Measurements from ENCODE around the gene CTH.
"Not testable (repeated sequence)": the region's sequence is repeated elsewhere in the genome, so short reads cannot be mapped to it uniquely, and the experiment has no call there.

CTH gene

DNA sequence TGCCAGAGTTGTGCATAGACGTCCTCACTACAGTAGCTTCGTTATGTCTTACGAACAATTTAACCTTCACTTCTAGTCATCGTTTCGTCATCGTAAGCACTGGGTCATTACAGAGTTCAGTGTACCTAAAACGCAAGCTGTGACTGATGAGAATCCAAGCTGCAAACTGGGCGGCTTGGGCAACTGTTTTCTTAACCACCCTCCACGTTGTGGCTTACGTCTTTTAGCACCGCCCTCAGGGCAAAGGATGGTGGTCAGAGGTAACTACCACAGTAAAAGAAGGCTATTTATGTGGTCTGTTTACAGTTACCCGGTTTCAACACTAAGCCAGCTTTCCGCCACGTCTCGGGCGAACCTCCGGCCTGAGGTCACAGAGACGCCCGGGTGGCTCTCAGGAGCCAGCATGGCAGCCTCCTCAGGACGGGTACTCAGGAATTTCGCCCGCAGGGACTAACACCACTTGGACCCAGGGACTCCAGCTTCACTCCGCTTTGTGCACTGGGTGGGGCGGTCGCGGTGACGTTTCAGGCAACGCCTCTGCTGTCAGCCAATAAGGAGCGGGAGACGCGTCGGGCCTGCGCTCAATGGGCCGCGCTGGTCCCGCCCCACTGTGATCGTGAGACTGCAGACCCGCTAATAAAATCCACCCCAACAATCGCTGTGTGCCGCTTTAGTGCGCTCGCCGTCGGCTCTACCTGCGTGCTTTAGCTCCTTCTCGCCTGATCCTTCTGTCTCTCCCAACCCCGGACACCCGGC is at the start of gene CTH:
Gene CTH, plus strand, starts transcription at position 665 of the 756 bp plus-strand sequence. CDS start 148 bp downstream, outside the sequence.
- peak; percentile 88 for DNase-seq

DNA sequence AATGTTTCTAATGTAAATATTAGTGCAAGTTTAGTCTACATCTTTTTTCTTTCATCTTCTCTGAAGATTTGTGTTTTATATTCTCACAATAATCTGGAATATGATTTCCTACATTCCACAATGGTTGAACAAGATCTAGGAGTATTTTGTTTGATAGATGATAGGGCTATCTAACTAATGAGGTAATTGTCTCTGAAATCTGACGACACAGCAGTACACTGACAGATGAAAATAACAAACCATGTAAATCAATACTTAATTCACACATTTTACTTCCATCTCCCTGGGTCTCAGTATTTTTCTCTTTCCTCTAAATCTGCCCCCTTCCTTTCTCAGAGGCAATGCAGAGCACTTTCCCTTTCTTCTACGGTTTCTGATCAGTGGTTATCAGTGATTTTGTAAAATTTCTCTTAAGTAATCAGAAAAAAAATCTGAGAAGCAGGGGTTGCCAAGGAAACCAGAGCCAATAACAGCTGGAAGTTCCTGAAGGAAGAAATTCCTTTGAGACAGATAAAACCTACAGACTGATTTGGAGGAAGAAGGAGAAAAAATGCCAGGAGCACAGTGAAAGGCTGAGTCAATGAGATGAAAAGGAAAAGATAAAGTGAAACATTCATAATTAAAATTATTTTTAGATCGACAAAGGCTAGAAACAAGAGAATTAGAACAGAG is 49.2 kb upstream of the CTH start:
- no peak for DNase-seq

DNA sequence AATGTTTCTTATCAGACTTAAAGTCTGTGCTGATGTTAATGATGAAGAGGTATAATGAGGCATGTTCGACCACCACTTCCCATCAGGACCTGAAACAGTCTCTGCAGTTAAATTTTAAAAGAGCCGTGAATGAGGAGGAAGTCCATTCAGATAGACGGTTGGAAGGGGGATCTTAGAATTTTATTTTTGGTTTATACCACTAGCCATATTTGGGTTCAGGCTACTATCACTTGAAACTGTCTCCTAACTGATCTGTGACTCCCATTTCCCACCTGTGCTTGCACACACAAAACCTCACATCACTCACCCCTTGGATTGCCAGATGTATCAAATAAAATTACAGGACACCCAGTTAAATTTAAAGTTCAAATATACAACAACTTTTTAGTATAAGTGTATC is 46.6 kb upstream of the CTH start:
- no peak for DNase-seq

DNA sequence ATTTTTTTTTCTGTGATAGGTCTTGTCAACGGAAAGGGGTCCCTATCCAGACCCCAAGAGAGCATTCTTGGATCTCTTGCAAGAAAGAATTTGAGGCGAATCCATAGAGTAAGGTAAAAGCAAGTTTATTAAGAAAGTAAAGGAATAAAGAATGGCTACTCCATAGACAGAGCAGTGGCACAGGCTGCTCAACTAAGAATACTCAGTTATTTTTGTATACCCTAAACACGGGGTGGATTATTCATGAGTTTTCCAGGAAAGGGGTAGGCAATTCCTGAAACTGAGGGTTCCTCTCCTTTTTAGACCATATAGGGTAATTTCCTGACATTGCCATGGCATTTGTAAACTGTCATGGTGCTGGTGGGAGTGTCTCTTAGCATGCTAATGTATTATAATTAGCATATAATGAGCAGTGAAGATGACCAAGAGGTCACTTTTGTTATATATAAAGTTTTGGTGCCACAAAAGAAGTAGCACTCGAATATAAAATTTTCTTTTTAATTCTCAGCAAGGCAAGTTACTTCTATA is 44.6 kb upstream of the CTH start:
- DNase-seq, result not testable (repeated sequence)

DNA sequence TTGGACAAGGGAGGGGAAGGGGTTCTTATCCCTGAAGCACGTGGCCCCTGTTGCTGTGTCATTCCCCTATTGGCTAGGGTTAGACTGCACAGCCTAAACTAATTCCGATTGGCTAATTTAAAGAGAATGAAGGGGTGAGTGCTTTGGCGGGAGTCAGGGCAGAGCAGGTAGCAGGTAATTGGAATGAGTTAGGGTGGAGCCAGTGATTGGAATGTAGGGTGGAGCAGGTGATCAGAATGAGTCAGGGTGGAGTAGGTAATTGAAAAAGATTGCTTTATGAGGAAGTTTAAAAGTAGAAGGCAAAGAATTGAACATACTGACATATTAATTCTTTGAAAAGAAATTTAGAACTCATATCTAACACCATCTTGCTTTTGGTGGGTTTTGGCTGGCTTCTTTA is 44.1 kb upstream of the CTH start:
- DNase-seq, result not testable (repeated sequence)

DNA sequence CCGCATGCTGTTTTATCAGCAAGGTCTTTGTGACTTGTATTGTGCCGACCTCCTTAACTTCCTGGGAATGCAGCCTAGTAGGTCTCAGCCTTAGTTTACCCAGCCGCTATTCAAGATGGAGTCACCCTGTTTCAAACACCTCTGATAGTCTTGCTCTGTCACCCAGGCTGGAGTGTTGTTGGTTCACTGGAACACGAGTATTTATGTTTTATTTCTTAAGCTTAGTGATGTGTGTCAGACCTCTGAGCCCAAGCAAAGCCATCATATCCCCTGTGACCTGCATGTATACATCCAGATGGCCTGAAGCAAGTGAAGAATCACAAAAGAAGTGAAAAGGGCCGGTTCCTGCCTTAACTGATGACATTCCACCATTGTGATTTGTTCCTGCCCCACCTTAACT is 43.7 kb upstream of the CTH start:
- not testable (repeated sequence) for DNase-seq

DNA sequence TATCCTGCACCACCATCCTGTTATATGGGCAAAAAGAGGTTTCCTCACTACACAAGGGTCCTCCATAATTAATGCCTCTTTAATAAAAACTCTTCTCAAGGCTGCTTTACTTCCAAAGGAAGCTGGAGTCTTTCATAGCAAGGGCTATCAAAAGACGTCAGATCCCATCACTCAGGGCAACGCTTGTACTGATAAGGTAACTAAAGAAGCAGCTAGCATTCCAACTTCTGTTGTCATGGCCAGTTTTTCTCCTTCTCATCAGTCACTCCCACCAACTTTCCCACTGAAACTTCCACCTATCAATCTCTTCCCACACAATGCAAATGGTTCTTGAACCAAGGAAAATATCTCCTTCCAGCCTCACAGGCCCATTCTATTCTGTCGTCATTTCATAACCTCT is 39.5 kb upstream of the CTH start:
- DNase-seq, result not testable (repeated sequence)

DNA sequence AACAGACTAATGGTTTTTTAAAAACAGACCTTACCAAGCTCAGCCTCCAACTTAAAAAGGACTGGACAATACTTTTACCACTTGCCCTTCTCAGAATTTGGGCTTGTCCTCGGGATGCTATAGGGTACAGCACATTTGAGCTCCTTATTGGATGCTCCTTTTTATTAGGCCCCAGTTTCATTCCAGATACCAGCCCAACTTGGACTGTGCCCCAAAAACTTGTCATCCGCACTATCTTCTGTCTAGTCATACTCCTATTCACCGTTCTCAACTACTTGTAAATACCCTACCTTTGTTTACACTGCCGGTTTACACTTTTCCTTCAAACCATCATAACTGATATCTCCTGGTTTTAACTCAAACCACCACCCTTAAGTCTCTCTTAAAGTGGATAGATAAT is 38.6 kb upstream of the CTH start:
- DNase-seq, result no peak

DNA sequence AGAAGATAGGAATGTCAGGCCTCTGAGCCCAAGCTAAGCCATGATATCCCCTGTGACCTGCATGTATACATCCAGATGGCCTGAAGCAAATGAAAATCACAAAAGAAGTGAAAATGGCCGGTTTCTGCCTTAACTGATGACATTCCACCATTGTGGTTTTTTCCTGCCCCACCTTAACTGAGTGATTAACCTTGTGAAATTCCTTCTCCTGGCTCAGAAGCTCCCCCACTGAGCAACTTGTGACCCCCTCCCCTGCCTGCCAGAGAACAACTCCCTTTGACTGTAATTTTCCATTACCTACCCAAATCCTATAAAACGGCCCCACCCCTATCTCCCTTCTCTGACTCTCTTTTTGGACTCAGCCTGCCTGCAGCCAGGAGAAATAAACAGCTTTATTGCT is 37.5 kb upstream of the CTH start:
- DNase-seq, result not testable (repeated sequence)

DNA sequence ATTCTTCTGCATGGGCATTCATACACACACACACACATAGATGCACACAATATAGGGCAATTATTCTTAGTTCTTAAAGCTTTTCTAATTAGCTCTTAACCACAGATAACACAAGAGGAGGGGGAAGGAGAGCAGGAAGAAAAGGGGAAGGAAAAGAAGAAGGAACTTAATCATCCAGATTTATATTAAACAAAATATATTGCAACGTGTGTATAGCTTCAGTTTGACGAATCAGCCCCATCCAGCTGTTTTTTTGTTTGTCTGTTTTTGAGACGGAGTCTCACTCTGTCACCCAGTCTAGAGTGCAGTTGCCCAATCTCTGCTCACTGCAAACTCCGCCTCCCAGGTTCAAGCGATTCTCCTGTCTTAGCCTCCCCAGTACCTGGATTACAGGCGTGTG is 34.9 kb upstream of the CTH start:
- no peak for DNase-seq

DNA sequence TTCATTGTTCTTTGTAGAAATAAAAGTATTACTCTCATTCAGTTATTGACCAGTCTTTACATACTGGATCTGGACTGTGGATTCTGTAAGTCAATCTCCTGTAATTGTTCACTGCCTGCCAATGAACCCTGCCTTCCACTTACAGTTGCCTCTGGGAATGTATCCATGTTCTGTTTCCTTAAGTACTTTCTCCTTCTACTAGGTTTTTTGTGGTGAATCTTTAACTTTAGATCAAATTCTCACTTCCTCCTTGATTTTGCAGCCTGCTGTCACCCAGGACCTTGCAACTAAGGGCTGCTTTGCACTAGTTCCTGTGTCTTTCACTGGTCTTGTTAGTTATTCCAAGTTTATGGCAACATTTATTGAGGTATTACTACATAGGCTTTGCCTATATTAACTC is 28.4 kb upstream of the CTH start:
- DNase-seq, result no peak

DNA sequence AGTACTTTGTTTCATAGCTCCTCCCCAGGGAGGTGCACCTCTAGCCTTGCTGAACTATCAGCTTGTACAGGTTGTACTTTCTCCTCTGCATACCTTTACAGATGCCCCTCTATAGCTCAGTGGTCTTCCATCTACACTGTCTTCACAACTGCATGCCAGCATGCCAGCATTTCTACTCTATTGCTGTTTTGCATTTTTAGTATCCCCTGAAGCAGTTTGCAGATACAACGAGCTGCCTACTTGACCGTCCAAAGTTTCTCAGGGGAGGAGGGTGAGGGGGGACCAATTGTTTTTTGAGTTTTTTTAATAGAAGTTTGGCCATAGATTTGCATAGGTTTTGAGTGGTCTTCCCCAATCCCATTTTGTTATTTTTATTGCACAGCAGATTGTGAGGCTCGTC is 27.6 kb upstream of the CTH start:
- DNase-seq, result no peak

DNA sequence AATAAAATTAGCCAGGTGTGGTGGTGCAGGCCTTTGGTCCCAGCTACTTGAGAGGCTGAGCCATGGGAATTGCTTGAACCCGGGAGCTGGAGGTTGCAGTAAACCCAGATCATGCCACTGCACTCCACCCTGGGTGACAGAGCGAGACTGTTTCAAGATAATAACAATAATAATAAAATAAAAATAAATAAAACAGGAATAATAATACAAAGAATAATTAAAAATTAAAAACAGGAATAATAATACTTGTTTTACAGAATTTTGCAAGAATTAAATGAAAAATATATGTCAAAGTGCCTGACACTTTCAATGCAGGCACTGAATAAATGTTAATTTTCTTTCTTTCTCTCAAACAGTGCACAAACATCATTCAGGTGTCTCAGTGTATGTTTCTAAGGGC is 26.5 kb upstream of the CTH start:
- no peak for DNase-seq

DNA sequence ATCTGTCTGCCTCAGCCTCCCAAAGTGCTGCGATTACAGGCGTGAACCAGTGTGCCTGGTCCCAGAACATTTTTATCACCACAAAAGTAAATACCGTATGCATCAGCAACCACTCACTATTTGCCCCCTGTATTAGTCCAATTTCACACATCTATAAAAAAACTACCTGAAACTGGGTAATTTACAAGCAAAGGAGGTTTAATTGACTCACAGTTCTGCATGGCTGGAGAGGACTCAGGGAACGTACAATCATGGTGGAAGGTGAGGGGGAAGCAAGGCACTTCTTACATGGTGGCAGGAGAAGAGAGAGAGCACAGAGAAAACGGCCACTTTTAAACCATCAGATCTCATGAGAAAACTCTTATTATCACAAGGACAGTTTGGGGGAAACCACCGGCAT is 25.6 kb upstream of the CTH start:
- DNase-seq, result no peak

DNA sequence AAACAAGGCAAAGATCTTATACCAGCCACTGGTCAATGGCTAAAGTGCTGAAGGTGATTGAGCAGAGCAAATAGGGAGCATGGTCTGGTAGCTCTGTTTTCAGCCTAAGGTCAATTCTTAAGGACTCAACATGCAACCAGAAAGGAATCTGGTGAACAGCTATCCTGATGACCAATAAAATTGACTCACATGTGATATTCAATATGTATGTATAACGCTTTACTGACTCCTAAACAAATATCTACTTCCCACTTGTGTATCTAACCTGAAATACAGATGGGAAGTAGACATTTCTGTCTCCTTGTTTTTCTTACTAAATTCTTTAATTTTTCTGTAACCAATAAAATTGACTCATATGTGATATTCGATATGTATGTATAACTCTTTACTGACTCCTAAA is 24.9 kb upstream of the CTH start:
- no peak for DNase-seq

DNA sequence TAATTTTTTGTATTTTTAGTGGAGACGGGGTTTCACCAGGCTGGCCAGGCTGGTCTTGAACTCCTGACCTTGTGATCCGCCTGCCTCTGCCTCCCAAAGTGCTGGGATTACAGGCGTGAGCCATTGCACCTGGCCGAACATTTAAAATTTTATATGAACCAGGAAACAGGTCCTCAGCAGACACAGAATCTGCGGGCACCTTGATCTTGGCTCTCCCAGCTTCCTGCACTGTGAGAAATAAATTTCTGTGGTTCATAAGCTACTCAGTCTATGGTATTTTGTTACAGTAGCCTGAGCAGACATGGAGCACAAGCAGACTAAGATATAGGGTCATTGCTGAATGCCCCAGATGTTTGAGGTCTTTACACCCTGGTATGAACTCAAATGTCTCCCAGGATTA is 23.6 kb upstream of the CTH start:
- no peak for DNase-seq

DNA sequence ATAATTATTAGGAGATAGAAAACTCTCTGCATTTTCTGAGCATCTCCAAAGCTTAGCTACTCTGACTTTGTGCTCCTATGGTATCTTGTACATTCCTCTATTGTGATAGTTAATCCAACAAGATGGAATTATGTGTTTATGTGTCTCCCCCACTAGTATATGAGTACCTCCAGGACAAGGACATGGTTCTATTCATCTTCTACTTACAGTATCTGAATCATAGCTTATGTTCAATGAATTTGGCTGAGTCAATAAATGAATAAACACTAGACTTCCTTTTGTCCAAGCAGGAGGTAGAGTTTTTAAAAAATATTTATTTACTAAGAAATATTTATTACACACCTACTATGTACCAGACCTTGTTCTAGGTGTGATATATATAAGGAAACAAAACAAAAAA is 18.4 kb upstream of the CTH start:
- DNase-seq, result no peak

DNA sequence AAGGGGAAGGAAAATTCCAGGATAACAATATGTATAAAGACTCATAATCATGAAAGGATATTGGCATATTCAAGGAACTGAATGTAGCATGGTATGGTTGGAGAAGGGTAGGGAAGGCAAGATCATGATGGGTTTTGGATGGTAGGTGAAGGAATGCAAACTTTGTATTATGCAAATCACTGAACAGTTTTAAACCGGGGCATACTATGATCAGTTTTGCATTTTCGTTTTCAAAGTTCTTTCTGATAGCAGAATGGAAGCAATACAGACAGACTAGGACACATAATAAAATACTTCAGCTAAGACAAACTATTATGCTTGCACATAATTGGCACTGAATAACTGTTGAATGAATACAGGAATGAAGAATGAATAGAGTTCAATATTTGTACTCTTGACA is 14.5 kb upstream of the CTH start:
- DNase-seq, result no peak

DNA sequence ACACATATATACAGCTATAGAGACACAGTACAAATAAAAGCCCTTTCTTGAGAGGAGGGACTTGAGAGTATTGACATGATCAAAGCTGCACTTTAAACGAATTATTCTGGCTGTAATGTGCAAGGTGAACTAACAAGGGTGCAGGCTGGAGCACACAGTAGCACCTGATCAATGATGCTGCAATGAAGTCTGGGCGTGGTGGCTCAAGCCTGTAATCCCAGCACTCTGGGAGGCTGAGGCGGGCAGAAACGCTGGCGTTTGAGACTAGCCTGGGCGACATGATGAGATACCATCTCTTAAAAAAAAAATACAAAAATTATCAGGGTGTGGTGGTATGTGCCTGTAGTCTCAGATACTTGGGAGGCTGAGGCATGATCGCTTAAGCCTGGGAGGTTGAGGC is 14.1 kb upstream of the CTH start:
- no peak for DNase-seq

DNA sequence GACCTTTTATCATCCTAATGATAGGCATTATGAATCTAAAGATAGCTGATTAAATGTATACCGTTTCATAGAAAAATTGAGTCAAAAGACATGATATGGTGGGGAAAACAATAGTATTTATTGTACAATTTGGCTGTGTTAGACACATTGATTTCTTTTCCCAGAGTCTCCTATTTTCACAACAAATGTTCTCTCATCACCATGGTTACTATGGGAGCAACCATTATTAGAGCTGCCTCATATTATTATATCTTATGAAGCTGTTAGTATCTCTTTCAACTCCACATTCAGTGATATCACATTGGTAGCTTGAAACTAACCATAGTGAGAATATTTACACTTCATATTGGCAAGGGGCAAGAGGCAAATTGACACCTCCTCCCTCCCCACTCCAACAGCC is 10.7 kb upstream of the CTH start:
- DNase-seq, result no peak

DNA sequence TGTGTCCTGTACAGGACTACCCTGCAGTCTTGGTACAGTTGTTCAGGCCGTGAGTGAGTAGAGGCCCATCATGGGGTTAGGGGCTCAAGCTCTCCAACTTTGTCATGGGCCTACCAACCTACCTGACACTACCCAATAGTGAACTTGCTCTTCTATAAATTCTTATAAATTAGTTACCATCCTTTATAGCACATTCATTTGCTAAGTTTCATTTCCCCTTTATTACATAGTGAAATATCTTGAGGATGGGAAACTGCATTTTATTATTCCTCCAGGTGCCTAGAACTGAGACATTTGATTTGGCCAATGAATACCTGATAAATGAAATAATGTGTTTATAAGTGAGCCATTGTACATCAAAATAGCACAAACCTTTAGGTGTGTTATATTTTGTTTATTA is 9.1 kb upstream of the CTH start:
- DNase-seq, result no peak

DNA sequence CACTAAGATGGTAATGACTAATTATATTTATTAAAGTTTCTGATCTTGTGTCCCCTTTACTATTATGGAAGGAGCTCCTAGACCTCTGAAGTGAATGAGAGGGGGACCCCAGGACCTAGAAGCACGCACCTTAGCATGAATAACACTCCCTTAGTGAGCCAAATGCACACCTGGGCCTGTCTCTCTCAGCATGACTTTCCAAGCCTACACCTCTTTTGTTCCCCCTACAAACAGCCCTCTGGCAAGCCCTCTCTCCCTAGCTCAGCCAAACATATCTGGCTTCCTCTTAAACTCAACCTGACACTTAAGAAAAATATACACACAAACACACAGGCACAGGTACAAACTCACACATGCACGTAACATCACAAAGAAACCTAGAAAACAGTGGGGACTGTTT is 7.3 kb upstream of the CTH start:
- no peak for DNase-seq

DNA sequence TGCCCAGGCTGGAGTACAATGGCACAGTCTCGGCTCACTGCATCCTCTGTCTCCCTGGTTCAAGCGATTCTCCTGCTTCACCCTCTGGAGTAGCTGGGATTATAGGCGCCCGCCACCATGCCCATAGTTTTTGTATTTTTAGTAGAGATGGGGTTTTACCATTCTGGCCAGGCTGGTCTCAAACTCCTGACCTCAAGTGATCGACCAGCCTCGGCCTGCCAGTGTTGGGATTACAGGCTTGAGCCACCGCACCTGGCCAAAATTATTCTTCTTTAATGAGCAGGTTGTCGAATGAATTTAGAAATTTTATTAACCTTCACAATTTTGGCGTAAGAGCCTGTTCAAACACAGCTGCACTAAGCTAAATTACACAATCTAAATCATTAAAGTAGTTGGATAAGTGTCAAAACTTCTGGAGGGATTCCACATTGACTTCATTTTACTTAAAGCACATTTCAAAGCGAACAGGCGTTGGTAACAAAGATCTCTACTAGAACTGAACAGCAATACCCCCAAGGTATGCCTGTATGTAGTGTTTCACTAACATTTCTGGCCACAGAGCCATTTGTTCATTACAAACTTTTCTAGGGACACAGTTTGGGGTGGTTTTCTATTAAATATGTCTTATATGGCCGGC is 5.2 kb upstream of the CTH start:
- no peak for DNase-seq

DNA sequence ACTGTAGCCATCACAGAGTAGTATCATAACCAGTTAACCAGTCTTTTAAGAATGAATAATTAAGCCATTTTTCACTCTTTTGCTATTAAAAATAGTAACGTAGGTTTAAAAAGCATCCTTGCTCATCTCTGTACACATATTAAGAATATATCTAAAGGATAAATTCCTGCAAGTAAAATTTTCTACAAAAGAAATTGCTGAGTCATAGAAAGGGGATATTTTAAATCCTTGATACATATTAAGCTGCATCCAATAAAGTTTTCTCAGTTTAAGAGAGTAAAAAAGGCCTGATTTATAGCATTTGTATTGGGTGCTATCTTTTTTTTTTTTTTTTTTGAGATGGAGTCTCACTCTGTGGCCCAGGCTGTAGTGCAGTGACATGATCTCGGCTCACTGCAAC is 1.9 kb upstream of the CTH start:
- DNase-seq, result no peak

Data from NCI-H524 treated with DMSO at 0.1 percent for 48 hours (cell line).